Lower leg skin (tissue), 3 donors: ENCODE data around the gene ABTB2.

ENCODE experiments used
- POLR2A ChIP-seq, 2 donors: fragments of 450-650 bp; IDR thresholded peaks; one replicate each; pipeline ENCODE4 v1.6.1; 2016 to 2017; ENCODE audit warnings: antibody characterized with exemption in 2 of 2, mild to moderate bottlenecking in 1 of 2, moderate library complexity in 1 of 2
- TF ChIP-seq, protein P1 (sequence below), 3 donors: fragments of 450-650 bp; IDR thresholded peaks; one replicate each; pipeline ENCODE4 v1.5.1; 2016; ENCODE audit warnings: antibody characterized with exemption in 3 of 3, mild to moderate bottlenecking in 3 of 3, moderate library complexity in 2 of 3

DNA sequence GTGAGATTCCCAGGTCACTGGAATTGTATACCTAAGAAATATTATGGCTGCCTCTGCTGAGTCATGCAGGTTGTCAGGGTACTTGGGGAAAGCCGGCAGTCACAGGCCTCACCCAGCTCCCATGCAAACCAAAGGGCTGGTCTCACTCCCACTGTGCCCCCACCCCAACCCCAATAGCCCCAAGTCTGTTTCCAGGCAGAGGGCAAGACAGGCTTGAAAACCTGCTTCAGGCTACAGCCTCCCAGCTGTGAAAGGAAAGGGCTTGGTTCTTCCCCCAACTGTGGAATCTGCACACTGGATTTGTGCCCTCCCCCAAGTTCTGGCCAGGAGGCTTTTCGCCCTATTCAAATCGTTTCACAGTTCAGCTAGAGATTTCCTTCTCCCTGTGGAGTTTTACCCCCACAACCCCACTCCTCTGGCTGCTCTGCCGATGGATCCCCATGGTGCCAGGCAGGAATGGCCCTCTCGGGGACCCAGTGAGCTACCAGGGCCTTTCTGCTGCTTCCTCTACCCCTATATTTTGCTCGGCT lies 37.0 kb upstream of the ABTB2 start:
- TF ChIP-seq, protein P1, sequence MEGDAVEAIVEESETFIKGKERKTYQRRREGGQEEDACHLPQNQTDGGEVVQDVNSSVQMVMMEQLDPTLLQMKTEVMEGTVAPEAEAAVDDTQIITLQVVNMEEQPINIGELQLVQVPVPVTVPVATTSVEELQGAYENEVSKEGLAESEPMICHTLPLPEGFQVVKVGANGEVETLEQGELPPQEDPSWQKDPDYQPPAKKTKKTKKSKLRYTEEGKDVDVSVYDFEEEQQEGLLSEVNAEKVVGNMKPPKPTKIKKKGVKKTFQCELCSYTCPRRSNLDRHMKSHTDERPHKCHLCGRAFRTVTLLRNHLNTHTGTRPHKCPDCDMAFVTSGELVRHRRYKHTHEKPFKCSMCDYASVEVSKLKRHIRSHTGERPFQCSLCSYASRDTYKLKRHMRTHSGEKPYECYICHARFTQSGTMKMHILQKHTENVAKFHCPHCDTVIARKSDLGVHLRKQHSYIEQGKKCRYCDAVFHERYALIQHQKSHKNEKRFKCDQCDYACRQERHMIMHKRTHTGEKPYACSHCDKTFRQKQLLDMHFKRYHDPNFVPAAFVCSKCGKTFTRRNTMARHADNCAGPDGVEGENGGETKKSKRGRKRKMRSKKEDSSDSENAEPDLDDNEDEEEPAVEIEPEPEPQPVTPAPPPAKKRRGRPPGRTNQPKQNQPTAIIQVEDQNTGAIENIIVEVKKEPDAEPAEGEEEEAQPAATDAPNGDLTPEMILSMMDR (IDR thresholded peaks at IDR 0.05) = no peak
- TF ChIP-seq POLR2A (IDR thresholded peaks at IDR 0.05) = no peak
